K562 (cell line): ENCODE results near the gene TMEM156.

Experiments used
- BRCA1 ChIP-seq, 2 experiments: fragments of 450-650 bp in 1 of 2; sonication (generic) in 1 of 2; formaldehyde crosslinking in 1 of 2; IDR thresholded peaks; 2 replicates each; pipeline versions ENCODE4 v1.5.0 to v1.6.1; 2017 to 2020; ENCODE audit warnings: mild to moderate bottlenecking in 1 of 2, missing genetic modification reagents in 1 of 2
- EP300 ChIP-seq: IDR thresholded peaks from 2 replicates; pipeline ENCODE4 v1.6.1; 2012; ENCODE audit warnings: low read length, improper control_type of control experiment
- HNRNPK ChIP-seq: fragments of 200-400 bp; formaldehyde crosslinking; IDR thresholded peaks from one replicate; pipeline ENCODE4 v1.6.1; 2018; ENCODE audit warnings: mild to moderate bottlenecking, low read depth, low read length; ENCODE audit not compliant: poor library complexity, severe bottlenecking
- POLR2A ChIP-seq: fragments of 450-650 bp; conservative IDR thresholded peaks from 2 replicates; pipeline ENCODE4 v1.6.1; 2016
- TF ChIP-seq, protein P1 (sequence below), 3 experiments: IDR thresholded peaks in 2 of 3; conservative IDR thresholded peaks in 1 of 3; 2 replicates each; pipeline ENCODE4 v1.5.1; 2011 to 2012; ENCODE audit warnings: low read length in 3 of 3, mild to moderate bottlenecking in 3 of 3, control low read depth in 2 of 3, improper control_type of control experiment in 1 of 3, inconsistent platforms in 1 of 3, low read depth in 1 of 3, mixed read lengths in 1 of 3, moderate library complexity in 1 of 3; ENCODE audit not compliant: insufficient read depth in 2 of 3
- TF ChIP-seq, protein P2 (sequence below), 2 experiments: fragments of 200-800 bp in 1 of 2; sonication (Bioruptor generic) in 1 of 2; sonication (generic) in 1 of 2; formaldehyde crosslinking in 1 of 2; IDR thresholded peaks in 1 of 2; conservative IDR thresholded peaks in 1 of 2; 2 replicates each; pipeline versions ENCODE4 v1.5.0 to v1.6.1; 2016 to 2020; ENCODE audit warnings: missing compliant biosample characterization in 1 of 2, missing genetic modification characterization in 1 of 2, missing genetic modification reagents in 1 of 2
- TF ChIP-seq, protein P3 (sequence below): IDR thresholded peaks from 3 replicates; pipeline ENCODE4 v1.6.1; 2011; ENCODE audit warnings: borderline replicate concordance, mild to moderate bottlenecking; ENCODE audit not compliant: insufficient read length, insufficient read depth
- TF ChIP-seq, protein P4 (sequence below): sonication (generic); formaldehyde crosslinking; IDR thresholded peaks from 2 replicates; pipeline ENCODE4 v1.9.0; 2022; ENCODE audit warnings: mild to moderate bottlenecking, missing genetic modification reagents

DNA sequence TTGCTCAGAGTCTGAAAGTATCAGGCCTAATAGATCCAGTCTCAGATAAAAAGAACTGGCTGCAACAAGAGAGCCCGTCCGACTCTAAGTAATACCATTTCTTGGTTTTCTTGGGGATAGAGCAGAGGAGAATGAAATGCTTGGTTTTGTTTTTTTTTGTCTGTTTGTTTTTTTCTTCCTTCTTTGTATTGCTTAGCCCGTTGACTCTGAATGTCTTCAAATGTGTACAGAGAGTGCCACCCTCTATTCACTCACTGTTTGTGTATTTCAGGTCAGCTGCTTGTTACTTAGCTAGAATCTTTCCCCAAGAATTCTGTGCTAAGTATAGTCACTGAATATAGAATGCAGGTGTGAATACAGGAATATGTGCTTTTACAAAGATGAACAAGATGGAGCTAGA, 5.7 kb upstream of the TMEM156 start:
- TF ChIP-seq, protein P1, sequence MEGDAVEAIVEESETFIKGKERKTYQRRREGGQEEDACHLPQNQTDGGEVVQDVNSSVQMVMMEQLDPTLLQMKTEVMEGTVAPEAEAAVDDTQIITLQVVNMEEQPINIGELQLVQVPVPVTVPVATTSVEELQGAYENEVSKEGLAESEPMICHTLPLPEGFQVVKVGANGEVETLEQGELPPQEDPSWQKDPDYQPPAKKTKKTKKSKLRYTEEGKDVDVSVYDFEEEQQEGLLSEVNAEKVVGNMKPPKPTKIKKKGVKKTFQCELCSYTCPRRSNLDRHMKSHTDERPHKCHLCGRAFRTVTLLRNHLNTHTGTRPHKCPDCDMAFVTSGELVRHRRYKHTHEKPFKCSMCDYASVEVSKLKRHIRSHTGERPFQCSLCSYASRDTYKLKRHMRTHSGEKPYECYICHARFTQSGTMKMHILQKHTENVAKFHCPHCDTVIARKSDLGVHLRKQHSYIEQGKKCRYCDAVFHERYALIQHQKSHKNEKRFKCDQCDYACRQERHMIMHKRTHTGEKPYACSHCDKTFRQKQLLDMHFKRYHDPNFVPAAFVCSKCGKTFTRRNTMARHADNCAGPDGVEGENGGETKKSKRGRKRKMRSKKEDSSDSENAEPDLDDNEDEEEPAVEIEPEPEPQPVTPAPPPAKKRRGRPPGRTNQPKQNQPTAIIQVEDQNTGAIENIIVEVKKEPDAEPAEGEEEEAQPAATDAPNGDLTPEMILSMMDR (IDR thresholded peaks at IDR 0.05 in 2 of 3, conservative IDR thresholded peaks at IDR 0.05 in 1 of 3; ENCODE audit: insufficient read depth in 2 of 3, low read depth in 1 of 3, low read length in 3 of 3): no peak
- TF ChIP-seq POLR2A (no peak), HNRNPK (no peak), EP300 (no peak), BRCA1 (IDR thresholded peaks at IDR 0.05) (no peak), BRCA1 (CRISPR knock-in tag; IDR thresholded peaks at IDR 0.05) (no peak)
- TF ChIP-seq, protein P2, sequence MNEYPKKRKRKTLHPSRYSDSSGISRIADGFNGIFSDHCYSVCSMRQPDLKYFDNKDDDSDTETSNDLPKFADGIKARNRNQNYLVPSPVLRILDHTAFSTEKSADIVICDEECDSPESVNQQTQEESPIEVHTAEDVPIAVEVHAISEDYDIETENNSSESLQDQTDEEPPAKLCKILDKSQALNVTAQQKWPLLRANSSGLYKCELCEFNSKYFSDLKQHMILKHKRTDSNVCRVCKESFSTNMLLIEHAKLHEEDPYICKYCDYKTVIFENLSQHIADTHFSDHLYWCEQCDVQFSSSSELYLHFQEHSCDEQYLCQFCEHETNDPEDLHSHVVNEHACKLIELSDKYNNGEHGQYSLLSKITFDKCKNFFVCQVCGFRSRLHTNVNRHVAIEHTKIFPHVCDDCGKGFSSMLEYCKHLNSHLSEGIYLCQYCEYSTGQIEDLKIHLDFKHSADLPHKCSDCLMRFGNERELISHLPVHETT (CRISPR knock-in tag; conservative IDR thresholded peaks at IDR 0.05 in 1 of 2, IDR thresholded peaks at IDR 0.05 in 1 of 2): no peak
- TF ChIP-seq, protein P3, sequence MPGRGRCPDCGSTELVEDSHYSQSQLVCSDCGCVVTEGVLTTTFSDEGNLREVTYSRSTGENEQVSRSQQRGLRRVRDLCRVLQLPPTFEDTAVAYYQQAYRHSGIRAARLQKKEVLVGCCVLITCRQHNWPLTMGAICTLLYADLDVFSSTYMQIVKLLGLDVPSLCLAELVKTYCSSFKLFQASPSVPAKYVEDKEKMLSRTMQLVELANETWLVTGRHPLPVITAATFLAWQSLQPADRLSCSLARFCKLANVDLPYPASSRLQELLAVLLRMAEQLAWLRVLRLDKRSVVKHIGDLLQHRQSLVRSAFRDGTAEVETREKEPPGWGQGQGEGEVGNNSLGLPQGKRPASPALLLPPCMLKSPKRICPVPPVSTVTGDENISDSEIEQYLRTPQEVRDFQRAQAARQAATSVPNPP: no peak
- TF ChIP-seq, protein P4, sequence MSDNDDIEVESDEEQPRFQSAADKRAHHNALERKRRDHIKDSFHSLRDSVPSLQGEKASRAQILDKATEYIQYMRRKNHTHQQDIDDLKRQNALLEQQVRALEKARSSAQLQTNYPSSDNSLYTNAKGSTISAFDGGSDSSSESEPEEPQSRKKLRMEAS (CRISPR knock-in tag): no peak
